Fibroblast of pulmonary artery (primary cell): ENCODE measurements around the gene CROCC2.

Experiments
- DNase-seq: peaks from one replicate; pipeline ENCODE4 v3.0.0-alpha.2; 2010; ENCODE audit warnings: low read depth
- H3K4me3 ChIP-seq: replicated peaks from 2 replicates; pipeline ENCODE4 v1.5.1; 2011; ENCODE audit warnings: low read depth, mild to moderate bottlenecking, control low read depth, low read length, moderate library complexity
- CTCF ChIP-seq: IDR thresholded peaks from 2 replicates; pipeline ENCODE4 v1.5.1; 2011; ENCODE audit warnings: mild to moderate bottlenecking, control low read depth, low read length, inconsistent platforms; ENCODE audit errors: missing control alignments

CROCC2 gene

GRCh38 chr2:240947176-240947575 lies 41.0 kb downstream of the CROCC2 start:
- H3K4me3 ChIP-seq = no peak overlapping the region

GRCh38 chr2:240947607-240948006 lies 41.5 kb downstream of the CROCC2 start:
- no peak for DNase-seq
- TF ChIP-seq CTCF = no peak
- no peak overlapping the region for H3K4me3 ChIP-seq

More at GRCh38 chr2:240947176-240947575, 41.0 kb downstream of the CROCC2 start:
- no peak for DNase-seq
- no peak for TF ChIP-seq CTCF

- H3K4me3 ChIP-seq = no peak overlapping the region
- TF ChIP-seq CTCF = no peak
- no peak for DNase-seq
Measured at GRCh38 chr2:240948086-240948485, 42.0 kb downstream of the CROCC2 start.

GRCh38 chr2:240948905-240949790 lies 43.0 kb downstream of the CROCC2 start:
- no peak for TF ChIP-seq CTCF
- H3K4me3 ChIP-seq = no peak overlapping the region
- no peak for DNase-seq

DNA sequence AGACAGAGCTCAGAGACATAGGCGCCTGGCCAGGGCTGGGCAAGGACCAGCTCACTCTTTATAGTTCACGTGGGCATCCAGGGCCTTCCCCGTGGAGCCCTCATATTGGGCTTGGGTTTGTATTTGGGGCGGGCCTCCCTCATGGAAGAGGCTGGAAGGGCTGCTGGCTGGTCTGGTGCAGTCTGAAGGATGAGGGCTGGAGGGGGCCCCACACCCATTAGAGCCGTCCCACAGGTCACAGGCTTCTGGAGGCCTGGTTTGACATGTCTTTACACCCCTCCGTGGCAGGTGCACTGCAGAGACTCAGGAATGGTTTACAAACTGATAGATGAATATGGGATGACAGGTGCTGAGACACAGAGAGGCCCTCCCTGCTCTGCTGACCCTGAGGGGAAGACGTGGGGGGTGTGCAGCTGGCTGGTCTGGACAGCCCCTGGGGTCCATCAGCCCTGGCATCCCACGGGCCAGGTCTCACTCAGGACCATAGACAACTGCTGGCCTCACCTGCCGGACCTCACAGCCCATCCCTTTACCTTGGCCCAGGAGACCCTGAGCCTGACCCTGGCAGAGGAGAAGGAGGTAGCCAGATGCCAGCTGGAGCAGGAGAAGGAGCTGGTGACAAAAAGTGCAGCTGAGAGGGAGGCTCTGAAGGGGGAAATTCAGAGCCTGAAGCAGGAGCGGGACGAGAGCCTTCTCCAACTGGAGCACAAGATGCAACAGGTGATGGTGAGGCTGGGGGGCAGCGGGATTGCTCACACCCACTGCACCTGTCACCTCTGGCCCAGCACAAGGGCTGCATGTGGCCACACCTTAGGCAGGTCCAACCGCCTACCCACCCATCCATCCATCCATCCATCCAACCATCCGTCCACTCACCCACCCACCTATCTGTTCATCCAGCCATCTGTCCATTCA lies 43.9 kb downstream of the CROCC2 start:
- DNase-seq = no peak

More for the DNA sequence above, 43.9 kb downstream of the CROCC2 start:
- no peak for TF ChIP-seq CTCF
- H3K4me3 ChIP-seq = no peak overlapping the region
